Measurements from ENCODE around the gene BEND6.

DNA sequence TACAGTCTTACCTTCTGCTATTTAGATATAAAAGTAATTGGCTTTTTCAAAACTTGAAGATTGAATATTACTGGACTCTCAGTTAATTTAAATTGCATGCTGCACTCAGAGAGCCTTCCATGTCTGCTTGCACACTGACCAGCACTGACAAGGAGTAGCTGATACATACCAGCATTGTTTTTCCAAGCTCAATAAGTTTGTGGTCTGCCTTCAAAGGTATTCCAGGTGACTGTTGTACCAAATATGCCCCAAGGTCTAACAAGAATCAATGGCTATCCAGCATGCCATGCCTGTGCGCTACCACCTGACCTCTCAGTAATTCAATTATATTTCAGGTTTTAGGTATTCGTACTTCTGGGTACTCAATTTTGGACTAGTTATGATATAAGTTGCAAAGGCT is 30.0 kb downstream of the BEND6 start:
- TF ChIP-seq, protein P1, sequence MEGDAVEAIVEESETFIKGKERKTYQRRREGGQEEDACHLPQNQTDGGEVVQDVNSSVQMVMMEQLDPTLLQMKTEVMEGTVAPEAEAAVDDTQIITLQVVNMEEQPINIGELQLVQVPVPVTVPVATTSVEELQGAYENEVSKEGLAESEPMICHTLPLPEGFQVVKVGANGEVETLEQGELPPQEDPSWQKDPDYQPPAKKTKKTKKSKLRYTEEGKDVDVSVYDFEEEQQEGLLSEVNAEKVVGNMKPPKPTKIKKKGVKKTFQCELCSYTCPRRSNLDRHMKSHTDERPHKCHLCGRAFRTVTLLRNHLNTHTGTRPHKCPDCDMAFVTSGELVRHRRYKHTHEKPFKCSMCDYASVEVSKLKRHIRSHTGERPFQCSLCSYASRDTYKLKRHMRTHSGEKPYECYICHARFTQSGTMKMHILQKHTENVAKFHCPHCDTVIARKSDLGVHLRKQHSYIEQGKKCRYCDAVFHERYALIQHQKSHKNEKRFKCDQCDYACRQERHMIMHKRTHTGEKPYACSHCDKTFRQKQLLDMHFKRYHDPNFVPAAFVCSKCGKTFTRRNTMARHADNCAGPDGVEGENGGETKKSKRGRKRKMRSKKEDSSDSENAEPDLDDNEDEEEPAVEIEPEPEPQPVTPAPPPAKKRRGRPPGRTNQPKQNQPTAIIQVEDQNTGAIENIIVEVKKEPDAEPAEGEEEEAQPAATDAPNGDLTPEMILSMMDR (optimal IDR thresholded peaks at IDR 0.05 in 1 of 3, IDR thresholded peaks at IDR 0.05 in 1 of 3, conservative IDR thresholded peaks at IDR 0.05 in 1 of 3; ENCODE audit: extremely low read depth in 1 of 3, insufficient read depth in 2 of 3, low read length in 3 of 3), result no peak
- TF ChIP-seq EZH2 (IDR thresholded peaks at IDR 0.05; ENCODE audit: low read length), result no peak

Measured in keratinocyte (primary cell).